Loucy (cell line): ENCODE data around the gene ABCA3.

Experiments
- H2AFZ ChIP-seq: fragments of 200-600 bp; sonication (generic); 2 replicates; pipeline ENCODE4 v1.6.0; 2016; ENCODE audit warnings: antibody characterized with exemption, mild to moderate bottlenecking, low read length, moderate library complexity
- H3F3A ChIP-seq: fragments of 200-600 bp; 2 replicates; pipeline ENCODE4 v1.6.0; 2016; ENCODE audit warnings: antibody characterized with exemption, low read depth, mild to moderate bottlenecking
- H3K27me3 ChIP-seq: fragments of 200-600 bp; sonication (generic); 2 replicates; pipeline ENCODE4 v1.6.1; 2014; ENCODE audit warnings: low read length, mild to moderate bottlenecking; ENCODE audit not compliant: insufficient read depth, poor library complexity, severe bottlenecking
- H3K36me3 ChIP-seq: fragments of 200-600 bp; sonication (generic); 2 replicates; pipeline ENCODE4 v1.6.1; 2016; ENCODE audit warnings: low read length; ENCODE audit not compliant: insufficient read depth
- H3K4me1 ChIP-seq: fragments of 200-600 bp; sonication (generic); 2 replicates; pipeline ENCODE4 v1.5.1; 2014; ENCODE audit warnings: low read length, mild to moderate bottlenecking; ENCODE audit not compliant: insufficient read depth, poor library complexity, severe bottlenecking
- H3K4me2 ChIP-seq: fragments of 200-600 bp; sonication (generic); 2 replicates; pipeline ENCODE4 v1.6.0; 2014; ENCODE audit warnings: antibody characterized with exemption, low read length, low read depth, mild to moderate bottlenecking; ENCODE audit not compliant: poor library complexity, severe bottlenecking
- H3K4me3 ChIP-seq: fragments of 200-600 bp; sonication (generic); 2 replicates; pipeline ENCODE4 v1.5.1; 2014; ENCODE audit warnings: low read length, mild to moderate bottlenecking, mixed read lengths; ENCODE audit not compliant: poor library complexity, severe bottlenecking
- H3K79me2 ChIP-seq: fragments of 200-600 bp; sonication (generic); 2 replicates; pipeline ENCODE4 v1.6.1; 2014; ENCODE audit warnings: low read length; ENCODE audit not compliant: insufficient read depth
- H3K9ac ChIP-seq: fragments of 200-600 bp; sonication (generic); 2 replicates; pipeline ENCODE4 v1.6.0; 2014; ENCODE audit warnings: mild to moderate bottlenecking, low read depth, low read length, moderate library complexity; ENCODE audit not compliant: poor library complexity, severe bottlenecking
- H3K9me2 ChIP-seq: fragments of 200-600 bp; sonication (generic); replicated peaks from 2 replicates; pipeline ENCODE4 v1.6.1; 2016; ENCODE audit warnings: low read depth, low read length, mixed read lengths
- H3K9me3 ChIP-seq: fragments of 200-600 bp; sonication (generic); 2 replicates; pipeline ENCODE4 v1.6.1; 2014; ENCODE audit warnings: mild to moderate bottlenecking, antibody characterized with exemption, low read length, low read depth; ENCODE audit not compliant: insufficient read depth
- H4K20me1 ChIP-seq: fragments of 200-600 bp; sonication (generic); 2 replicates; pipeline ENCODE4 v1.6.0; 2014; ENCODE audit warnings: antibody characterized with exemption, low read length, mild to moderate bottlenecking; ENCODE audit not compliant: insufficient read depth, poor library complexity, severe bottlenecking
- CTCF ChIP-seq: fragments of 200-600 bp; sonication (generic); conservative IDR thresholded peaks from 2 replicates; pipeline ENCODE4 v1.5.1; 2014; ENCODE audit warnings: mild to moderate bottlenecking, antibody characterized with exemption, low read length
- EZH2phosphoT487 ChIP-seq: fragments of 200-600 bp; IDR thresholded peaks from 2 replicates; pipeline ENCODE4 v1.6.1; 2018; ENCODE audit warnings: antibody characterized with exemption, mild to moderate bottlenecking, moderate library complexity, borderline replicate concordance

The ABCA3 gene

GRCh38 chr16:2328428-2328827, 12.1 kb downstream of the ABCA3 start:
- Histone ChIP-seq H3K4me1 (no peaks in the 10 kb centered on the region), H3K27me3 (no peaks in the 10 kb centered on the region), H3K4me2 (no peak overlapping the region), H3K9ac (no peak overlapping the region), H2AFZ (no peak overlapping the region), H3K9me2 (no peaks in the 10 kb centered on the region), H4K20me1 (no peaks in the 10 kb centered on the region), H3K79me2 (no peaks in the 10 kb centered on the region), H3K36me3 (no peaks in the 10 kb centered on the region), H3F3A (no peaks in the 10 kb centered on the region), H3K4me3 (no peak overlapping the region), H3K9me3 (no peaks in the 10 kb centered on the region)
- TF ChIP-seq EZH2phosphoT487 (no peak), CTCF (no peak)

DNA sequence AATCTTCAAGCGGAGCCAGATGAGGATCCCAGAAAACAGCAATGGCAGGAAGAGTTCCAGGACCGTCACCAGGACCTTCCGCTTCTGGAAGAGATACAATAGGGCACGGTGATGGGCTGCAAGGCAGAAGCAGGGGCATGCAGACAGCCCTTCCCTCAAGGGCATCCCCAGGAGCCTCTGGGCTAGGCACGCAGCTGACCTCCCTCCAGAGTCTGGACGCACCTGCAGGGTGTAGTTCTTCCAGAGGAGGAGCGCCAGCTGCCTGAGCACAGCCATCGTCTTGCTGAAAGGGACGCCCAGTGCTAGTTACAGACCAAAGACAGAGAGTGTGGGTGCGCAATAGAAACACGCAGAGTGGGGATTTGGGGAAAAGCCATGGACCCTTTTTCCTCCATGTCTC, 14.3 kb downstream of the ABCA3 start:
- no peaks in the 10 kb centered on the region for H3K9me2 ChIP-seq
- no peaks in the 10 kb centered on the region for H3K79me2 ChIP-seq
- no peaks in the 10 kb centered on the region for H3K9me3 ChIP-seq
- no peak overlapping the region for H3K9ac ChIP-seq
- H4K20me1 ChIP-seq = no peaks in the 10 kb centered on the region
- no peak overlapping the region for H3K4me3 ChIP-seq
- TF ChIP-seq EZH2phosphoT487 = no peak
- TF ChIP-seq CTCF = no peak
- H2AFZ ChIP-seq = no peak overlapping the region
- H3K4me2 ChIP-seq = no peak overlapping the region
- H3K36me3 ChIP-seq = no peaks in the 10 kb centered on the region
- H3F3A ChIP-seq = no peaks in the 10 kb centered on the region
- no peaks in the 10 kb centered on the region for H3K4me1 ChIP-seq
- H3K27me3 ChIP-seq = no peaks in the 10 kb centered on the region

GRCh38 chr16:2325791-2326190, 14.7 kb downstream of the ABCA3 start:
- no peaks in the 10 kb centered on the region for H3K36me3 ChIP-seq
- TF ChIP-seq CTCF (no peak), EZH2phosphoT487 (no peak)
- H3K27me3 ChIP-seq = no peaks in the 10 kb centered on the region
- H3K79me2 ChIP-seq = no peaks in the 10 kb centered on the region
- no peak overlapping the region for H3K4me2 ChIP-seq
- H2AFZ ChIP-seq = no peak overlapping the region
- no peaks in the 10 kb centered on the region for H3F3A ChIP-seq
- no peaks in the 10 kb centered on the region for H3K9me3 ChIP-seq
- no peaks in the 10 kb centered on the region for H4K20me1 ChIP-seq
- no peaks in the 10 kb centered on the region for H3K9me2 ChIP-seq
- H3K4me3 ChIP-seq = no peak overlapping the region
- H3K4me1 ChIP-seq = no peaks in the 10 kb centered on the region
- H3K9ac ChIP-seq = no peak overlapping the region
